GM19035 (cell line): Measurements from ENCODE around the gene ENOX1.

ENCODE experiments used
- ATAC-seq: cut with Tn5 transposase; IDR thresholded peaks from one replicate; pipeline ENCODE4 v1.9.1; 2021; ENCODE audit not compliant: unreplicated experiment

Gene ENOX1

DNA sequence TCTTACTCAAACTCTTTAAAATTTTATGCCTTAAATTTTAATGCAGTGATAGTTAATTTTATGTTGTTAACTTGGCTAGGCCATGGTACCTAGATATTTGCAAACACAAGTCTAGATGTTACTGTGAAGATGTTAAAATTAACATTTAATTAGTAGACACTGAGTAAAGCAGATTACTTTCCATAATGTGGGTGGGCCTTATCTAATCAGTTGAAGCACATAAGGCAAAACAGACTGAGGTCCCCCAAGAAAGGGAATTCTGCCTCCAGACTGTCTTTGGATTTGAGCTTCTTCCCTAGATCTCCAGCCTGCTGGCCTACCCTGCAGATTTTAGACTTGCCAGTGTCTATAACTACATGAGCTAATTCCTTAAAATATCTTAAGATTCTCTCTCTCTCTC, 294.0 kb downstream of the ENOX1 start:
- no peak for ATAC-seq

DNA sequence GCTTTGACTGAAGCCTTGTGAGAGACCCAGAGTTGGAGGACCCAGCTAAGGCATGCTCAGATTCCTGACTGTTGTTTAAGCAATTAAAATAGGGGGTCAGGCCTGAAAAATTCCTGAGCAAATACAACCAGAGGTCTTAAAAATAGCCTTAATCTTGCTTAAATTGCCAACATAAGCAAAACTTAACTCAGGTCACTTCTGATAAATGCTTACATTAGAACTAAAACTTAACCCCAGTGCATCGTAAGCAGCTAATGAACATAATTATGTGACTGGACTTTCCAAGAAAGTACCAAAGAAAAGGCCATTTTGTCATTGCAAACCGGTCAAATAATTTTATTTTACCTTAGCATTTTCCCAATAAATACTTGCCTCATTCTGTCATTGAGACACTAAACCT, 294.5 kb downstream of the ENOX1 start:
- ATAC-seq: no peak

DNA sequence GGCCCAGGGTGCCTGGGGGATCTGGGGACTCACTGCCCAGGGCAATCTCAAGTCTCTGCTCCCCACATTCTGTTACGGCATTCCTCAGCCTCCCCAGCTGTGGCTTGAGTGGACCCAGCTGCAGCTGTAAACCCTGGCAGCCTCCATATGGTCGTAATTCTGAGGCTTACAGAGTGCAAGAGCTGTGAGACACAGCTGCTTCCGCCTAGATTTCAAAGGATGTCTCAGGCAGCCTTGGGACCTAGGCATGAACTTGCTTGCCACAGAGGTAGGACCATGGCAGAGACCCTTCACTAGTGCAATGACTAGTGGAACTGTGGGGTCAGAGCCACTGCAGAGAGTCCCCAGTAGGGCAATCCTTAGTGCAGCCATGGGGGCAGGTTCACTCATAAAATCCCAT, 297.5 kb downstream of the ENOX1 start:
- no peak for ATAC-seq

DNA sequence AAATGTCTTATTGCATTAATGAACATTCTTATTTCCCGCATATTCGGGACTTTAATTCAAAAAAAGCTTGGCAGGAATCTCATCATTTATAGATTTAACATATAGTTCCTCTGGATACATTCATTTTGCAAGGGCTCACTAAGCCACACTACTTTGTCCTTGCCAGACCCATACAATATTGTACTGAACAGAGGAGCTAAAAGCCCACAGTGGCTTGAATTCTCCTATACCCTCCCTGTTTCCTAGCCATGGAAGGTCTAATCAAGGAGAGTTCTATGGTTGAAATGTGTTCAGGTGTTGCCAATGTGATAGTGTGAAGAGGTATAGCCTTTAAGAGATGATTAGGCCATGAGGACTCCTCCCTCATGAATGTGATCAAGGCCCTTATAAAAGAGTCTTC, 298.9 kb downstream of the ENOX1 start:
- ATAC-seq: no peak

DNA sequence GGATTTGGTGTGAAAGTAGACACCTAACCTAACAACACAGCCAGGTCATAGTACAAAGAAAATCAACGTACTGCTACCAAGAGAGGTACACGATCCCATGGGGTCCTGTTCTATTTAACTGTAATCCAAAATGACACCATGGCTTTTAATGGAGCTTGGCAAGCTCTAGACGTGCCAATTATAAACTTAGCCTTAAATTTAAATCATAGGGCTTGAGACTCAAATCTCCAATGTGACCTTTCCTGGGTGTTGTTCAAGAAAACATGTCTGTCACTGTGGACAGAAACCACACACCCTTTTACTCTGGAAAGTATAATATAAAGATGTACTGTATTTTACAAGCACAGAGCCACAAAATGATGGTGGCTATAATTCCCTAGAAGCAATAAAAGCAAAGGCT, 299.3 kb downstream of the ENOX1 start:
- no peak for ATAC-seq

DNA sequence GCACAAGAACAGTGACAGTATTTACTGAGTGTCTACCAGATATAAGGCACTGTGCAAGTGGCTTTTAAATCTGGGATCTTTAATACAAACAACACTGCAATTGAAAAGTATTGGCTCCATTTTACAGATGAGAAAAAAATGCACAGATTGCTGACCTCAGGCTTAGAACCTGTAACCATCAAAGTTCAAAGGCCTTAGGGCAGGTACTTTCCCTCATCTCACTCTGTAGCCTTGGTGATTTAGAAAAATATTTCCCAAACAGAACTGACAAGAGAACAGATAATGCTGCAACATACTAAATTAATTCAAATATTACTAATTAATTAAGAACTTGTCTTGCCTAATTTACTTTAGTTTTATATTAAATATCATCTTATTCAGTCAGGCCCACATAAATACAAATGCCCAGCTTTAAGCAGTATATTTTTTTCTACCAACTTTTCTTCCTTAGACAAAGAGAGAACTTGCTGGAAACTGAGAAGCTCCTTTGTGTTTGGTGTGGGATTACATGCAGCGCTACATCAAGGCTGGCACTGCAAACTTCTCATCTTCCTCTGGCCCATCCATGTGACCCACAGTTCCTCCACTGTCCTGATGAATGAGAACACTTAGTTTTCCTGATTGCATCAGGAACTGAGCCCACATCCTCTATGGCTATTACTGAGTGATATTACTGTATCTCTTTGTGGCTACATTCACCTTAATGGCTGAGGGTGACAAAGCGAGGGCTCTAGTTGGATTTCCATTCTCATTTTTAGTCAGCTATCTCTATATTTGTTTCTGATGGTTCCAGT, 302.1 kb downstream of the ENOX1 start:
- no peak for ATAC-seq

DNA sequence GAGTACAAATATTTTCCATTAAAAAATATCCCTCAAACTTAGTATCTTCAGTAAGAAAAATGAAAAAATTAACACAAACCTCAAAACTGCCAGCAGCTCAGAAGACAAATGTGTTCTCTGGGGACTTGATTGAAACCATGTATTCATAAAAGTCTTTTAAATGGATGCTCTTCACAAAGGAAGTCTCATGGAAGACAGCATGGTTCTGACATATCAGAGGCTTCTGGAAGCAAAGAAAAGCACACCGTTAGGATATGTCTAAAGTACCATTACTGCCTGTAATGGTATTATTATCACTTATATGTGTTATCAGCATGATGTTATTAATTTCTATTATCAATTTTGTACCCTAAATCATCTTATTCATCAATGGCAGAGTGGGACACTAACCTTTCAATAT, 302.8 kb downstream of the ENOX1 start:
- no peak for ATAC-seq

DNA sequence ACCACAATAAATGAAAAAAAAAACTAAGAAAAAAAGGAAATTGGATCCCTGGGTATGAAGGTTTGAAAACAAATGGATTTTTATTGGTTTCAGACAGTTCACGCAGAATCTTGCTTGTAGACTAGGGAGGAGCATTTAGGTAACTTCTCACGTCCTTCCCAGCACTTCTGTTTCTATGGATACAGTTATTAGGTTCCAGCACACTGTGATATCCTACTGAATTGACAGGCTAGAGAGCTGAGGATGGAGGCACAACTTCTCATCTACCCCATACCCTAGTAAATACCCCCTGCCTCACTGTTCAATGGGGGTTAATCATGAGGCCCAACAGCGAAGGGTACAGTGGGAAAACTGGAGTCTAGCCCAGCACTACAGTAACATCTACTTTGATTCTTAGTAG, 304.1 kb downstream of the ENOX1 start:
- no peak for ATAC-seq

DNA sequence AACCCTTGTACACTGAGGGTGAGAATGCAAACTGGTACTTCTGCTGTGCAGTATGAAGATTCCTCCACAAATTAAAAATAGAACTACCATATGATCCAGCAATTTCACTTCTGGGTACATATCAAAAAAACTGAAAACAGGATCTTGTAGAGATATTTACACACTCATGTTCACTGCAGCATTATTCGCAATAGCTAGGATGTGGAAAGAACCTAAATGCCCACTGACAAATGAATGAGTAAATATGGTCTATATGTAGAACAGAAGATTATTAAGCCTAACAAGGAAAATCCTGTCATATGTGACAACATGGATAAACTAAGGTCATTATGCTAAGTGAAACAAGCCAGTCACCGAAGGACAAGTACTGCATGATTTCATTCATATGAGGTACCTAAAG, 304.7 kb downstream of the ENOX1 start:
- no peak for ATAC-seq

DNA sequence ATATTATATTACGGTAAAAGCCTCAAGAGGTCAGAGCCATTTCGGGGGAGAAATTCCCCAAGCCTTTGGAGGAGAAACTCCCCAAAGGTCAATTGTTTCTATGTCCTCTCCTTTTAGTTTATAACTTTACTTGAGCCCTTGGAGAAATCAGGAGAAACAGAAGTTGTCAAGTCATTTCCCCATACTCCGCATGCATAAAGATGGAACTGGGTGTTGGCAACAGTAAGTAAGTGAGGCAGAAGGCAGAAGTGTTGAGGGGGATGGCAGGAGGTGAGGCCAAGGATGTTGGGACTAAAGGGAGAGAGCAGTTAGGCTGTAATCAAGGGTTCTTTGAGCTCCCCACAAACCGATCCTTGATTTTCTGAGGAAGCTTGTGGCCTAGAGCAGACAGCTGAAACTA, 307.9 kb downstream of the ENOX1 start:
- ATAC-seq: no peak

DNA sequence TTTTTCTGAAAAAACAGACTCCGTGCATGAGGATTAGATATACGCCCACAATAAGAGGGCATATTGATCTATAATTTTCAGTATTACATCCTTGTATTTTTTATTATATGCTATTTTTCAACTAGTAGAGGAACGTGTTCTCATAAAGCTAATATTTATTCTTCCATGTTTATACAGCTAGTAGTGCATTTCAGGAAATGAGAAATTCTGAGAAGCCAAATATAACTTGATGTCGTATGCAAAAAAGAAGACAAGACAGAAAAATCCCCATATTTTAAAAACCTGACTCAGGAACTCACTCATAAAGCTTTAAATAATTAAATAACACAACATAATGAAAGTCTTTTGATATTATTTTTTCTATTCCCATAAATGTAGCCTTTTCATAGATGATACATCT, 308.6 kb downstream of the ENOX1 start:
- no peak for ATAC-seq

DNA sequence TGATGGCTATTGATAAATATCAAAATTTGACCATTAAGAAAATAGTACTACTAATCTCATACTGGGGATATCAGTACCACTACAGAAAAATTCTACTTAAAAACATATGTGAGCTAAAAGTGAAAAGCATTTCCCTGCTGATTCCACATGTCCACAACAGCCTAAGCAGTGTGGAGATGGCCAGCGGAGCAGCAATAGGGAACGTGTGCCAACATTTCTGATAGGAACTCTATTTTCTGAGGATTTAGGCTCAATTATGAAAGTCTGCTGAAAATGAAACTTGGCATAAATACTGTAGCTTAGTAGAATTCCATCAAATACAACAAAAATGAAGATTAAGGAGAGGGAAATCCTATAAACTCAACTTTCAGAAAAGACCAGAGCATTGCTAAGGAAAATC, 311.6 kb downstream of the ENOX1 start:
- no peak for ATAC-seq

DNA sequence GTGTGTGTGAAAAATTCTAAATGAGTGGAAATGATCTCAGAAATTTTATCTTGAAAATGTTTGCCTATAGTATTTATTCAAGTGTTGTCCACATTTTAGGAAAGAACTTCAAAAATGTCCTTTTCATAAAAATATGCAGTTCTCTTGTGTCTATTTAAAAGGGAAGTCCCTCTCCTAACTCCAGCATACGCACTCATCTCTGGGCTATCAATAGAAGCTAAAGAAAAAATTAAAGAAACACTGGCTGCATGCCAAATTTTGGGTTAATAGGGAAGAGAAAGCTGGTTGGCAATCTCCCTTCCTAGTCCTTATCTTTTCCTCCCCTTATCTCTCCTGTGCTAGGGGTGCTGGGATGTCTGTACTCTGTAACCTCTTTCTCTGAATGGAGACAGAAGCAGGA, 313.3 kb downstream of the ENOX1 start:
- ATAC-seq: no peak

DNA sequence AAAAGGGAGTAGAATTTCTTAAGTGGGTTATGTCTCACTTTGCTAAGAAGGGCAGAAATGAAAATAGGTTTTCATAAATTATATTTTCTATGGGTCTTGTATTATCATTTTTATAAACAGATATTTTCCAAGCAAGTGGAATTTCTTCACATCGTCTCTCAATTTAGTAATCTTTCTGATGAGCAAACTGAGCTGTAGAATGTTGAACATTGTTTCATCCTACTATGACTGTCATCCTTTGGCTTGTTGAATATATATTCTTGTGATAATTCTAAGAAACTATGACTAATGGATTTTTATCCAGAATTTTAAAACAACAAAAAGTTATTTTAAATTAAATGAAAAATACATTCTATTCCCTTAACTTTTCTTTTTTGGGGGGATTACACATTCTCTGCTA, 313.8 kb downstream of the ENOX1 start:
- ATAC-seq: no peak

DNA sequence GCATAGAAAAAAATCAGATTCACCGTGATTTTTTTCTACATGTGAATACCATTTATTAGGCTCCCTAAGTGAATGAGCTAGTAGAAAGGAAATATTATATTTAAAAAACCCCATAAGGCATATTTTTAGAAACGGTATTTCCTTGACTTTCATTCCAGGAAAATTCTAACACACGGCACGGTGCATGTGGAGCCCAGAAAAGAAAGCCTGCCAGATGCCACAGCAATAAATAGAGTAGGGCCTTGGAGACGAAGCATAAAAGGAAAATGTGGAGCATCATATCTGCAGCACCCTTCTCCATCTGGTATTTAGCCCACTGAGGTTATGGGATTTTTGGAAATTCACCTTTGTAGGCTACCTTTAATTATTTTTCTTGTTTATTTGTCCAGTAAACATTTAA, 314.4 kb downstream of the ENOX1 start:
- ATAC-seq: no peak

DNA sequence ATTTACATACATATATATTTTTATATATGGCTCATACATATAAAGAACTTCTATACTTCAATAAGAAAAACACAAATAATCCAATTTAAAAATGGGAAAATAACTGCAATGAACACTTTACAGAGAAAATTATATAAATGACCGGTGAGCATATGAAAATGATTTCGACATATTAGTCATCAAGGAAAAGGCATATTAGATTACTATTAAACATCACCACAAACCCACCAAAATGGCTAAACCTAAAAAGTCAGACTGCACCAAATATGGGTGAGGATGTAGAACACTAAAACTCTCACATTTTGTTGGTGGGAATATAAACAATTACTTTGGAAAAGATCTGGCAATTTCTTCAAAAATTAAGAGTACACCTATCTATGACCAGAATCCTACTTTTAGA, 316.2 kb downstream of the ENOX1 start:
- ATAC-seq: no peak

DNA sequence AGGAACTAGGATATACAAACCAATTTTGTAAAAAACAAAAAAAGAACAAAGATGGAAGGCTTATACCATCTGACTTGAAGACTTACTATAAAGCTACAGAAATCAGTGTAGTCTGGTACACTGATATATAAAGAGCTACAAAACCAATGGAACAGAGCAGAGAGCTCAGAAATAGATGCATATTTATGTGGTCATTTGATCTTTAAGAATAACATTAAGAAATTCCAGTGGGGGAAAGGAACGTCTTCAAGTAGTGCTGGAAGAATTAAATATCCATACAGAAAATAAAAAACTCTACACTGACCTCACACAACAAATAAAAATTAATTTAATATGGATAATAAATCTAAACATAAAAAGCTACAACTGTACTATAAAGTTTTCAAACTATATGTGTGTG, 317.0 kb downstream of the ENOX1 start:
- ATAC-seq: no peak

DNA sequence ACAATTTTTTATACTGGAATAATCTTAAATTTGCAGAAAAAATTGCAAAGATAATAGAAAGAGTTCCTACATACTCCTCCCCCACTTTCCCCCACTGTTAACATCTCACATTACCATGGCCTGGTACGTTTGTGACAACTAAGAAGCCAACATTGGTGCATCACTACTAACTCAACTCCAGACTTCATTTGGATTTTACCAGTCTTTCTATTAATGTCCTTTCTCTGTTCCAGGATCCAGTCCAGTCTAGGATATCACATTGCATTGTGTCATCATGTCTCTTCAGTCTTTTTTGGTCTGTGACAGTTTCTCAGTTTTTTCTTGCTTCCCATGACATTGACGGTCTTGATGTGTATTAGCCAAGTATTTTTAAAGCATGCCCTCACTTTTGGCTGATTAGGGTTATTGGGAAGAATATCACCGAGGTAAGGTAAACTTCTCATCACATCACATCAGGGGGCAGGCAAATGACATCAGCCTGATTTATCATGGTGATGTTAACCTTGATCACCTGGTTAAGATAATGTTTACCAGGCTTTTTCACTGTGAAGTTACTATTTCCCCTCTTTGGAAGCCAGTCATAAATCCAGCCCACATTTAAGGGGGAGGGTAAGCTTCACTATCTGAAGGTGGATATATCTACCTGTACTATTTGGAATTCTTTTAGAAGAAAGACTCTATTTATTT, 322.1 kb downstream of the ENOX1 start:
- ATAC-seq: no peak

DNA sequence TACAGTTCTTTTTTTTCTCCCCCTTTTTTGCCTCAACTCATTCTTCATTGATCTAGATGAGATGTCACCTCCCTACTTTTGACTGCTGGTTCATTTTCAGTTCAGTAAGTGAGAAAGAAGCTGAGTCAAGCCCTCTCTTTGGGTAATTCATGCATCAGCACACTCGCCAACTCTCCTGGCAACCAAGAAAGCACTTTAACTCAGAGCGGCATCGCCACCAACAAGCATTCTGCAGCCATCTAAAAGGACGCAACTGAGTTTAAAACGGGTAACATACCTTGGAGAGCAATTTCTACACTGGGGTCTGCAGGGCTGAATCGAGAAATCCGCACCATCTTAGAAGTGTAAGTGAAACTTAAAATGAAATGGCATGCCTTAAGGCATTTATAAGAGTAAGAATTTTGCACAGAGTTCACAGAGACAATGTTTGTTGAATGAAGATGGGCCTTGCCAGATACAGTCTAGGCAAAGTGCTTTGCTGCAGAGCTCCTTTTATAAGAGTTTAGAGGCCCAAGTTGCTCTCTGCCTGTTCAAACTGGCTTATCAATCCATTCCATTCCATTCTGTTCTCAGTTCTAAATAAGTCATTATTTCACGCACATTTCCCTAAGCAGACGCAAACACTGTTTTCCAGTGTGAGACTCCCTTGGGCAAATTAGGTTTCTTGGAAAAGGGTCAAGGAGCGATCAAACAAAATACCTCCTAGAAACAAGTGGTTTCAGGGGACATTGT, 338.0 kb downstream of the ENOX1 start:
- no peak for ATAC-seq

DNA sequence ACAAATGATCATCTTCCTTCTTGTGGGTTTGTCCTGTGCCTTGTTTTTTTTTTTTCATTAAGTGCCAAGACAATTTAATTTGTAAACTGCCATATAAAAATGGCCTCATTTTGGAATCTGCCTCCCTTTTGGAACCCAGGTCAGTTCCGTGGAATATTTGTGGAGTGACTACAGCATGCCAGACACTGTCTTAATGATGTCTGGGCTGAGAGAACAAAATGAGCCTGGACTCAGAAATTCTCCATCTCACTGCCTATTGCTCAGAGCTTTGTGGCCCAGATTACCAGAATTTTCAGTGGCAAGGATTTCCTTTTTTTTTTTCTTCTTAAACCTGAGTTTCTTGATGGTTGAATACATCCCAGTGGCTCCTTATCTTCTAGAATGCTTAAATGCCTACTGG, 340.6 kb downstream of the ENOX1 start:
- ATAC-seq: no peak

DNA sequence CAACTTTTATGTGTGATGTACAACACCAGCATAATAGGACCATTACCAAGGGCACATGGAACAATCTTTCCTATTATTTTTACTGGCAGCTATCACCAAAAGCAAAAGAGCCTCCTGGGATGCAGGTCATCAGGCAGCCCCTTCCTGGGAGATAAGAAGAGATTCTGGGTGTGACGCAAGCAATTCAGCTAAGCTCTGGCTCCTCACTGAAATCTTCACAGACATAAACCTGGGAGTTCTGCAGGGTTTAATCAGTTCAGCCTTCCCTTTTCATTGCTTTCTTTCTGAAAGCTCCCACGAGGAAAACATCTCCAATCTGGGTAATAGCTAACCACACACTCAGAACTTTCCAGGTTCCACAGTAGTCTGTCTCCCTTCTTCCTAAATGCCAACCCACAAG, 341.1 kb downstream of the ENOX1 start:
- no peak for ATAC-seq

DNA sequence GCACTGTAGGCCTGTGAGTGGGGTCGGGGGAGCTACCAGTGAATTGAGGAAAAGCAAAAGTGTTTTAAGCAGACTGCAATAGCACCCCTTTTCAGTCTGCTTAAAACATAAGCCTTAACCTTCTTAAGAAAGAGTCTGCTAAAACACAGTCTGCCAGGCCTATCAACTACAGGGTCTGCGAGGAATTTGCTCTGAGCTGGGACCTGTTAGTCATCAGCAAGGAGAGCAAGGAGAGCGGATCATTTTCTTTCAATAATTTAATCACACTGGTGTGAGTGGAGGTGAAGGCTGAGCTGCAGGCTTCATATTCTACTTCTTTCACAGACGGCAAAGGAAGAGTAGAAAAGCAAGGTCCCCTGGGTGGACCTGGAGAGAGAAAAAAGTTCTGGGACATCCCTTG, 342.7 kb downstream of the ENOX1 start:
- no peak for ATAC-seq
